Chondrocyte (in vitro differentiated cells): Measurements from ENCODE around the gene LPP. TPM values are rescaled to one million over a fixed set of nuclear protein-coding genes. Genes with fewer than 3 reads are reported as not detected.

Source experiments
- DNase-seq: peaks from one replicate; pipeline ENCODE4 v3.0.0; 2021; ENCODE audit warnings: mixed read lengths, low spot score
- H3K27ac Mint-ChIP-seq: one replicate; pipeline ENCODE4 v1.8.0; 2021; ENCODE audit warnings: mild to moderate bottlenecking, moderate library complexity, mixed read lengths; ENCODE audit not compliant: unreplicated experiment
- H3K27me3 Mint-ChIP-seq: 2 replicates; pipeline ENCODE4 v1.8.0; 2021; ENCODE audit warnings: low read depth, mixed read lengths
- H3K36me3 Mint-ChIP-seq: 2 replicates; pipeline ENCODE4 v1.8.0; 2021; ENCODE audit warnings: low read depth, mixed read lengths
- H3K4me1 Mint-ChIP-seq: 2 replicates; pipeline ENCODE4 v1.8.0; 2021; ENCODE audit warnings: low read depth, mild to moderate bottlenecking, mixed read lengths
- H3K4me3 Mint-ChIP-seq: one replicate; pipeline ENCODE4 v1.8.0; 2021; ENCODE audit warnings: mild to moderate bottlenecking, moderate library complexity, mixed read lengths; ENCODE audit not compliant: unreplicated experiment
- H3K9me3 Mint-ChIP-seq: 2 replicates; pipeline ENCODE4 v1.8.0; 2021; ENCODE audit warnings: low read depth, mixed read lengths
- CTCF ChIP-seq: fragments of 200-600 bp; sonication (generic); IDR thresholded peaks from 2 replicates; pipeline ENCODE4 v1.5.0; 2021; ENCODE audit warnings: antibody characterized with exemption, mild to moderate bottlenecking, moderate library complexity
- total RNA-seq: library from RNA; stranded (reverse); gene quantifications from 3 replicates; pipeline ENCODE4 v1.2.1, GENCODE V29; 2021

Gene LPP
- total RNA-seq, 1 donor from 2014 or later: 295 TPM

- Mint-ChIP-seq H3K36me3 (no peaks in the 10 kb centered on the region), H3K27me3 (no peaks in the 10 kb centered on the region), H3K4me3 (no peak overlapping the region), H3K27ac (no peak overlapping the region), H3K9me3 (no peaks in the 10 kb centered on the region), H3K4me1 (peaks cover 19% of the 10 kb centered on the region)
- no peak for DNase-seq
- TF ChIP-seq CTCF: no peak
These were observed 5.6 kb upstream of the LPP start for GRCh38 chr3:188148318-188148717.

GRCh38 chr3:188149587-188149986 is 4.4 kb upstream of the LPP start:
- TF ChIP-seq CTCF: no peak
- Mint-ChIP-seq H3K4me3 (no peak overlapping the region), H3K27me3 (no peaks in the 10 kb centered on the region), H3K36me3 (no peaks in the 10 kb centered on the region), H3K27ac (no peak overlapping the region), H3K4me1 (peaks cover 25% of the 10 kb centered on the region), H3K9me3 (no peaks in the 10 kb centered on the region)
- no peak for DNase-seq

- Mint-ChIP-seq H3K27me3 (no peaks in the 10 kb centered on the region), H3K4me1 (peaks cover 39% of the 10 kb centered on the region), H3K36me3 (no peaks in the 10 kb centered on the region), H3K27ac (no peak overlapping the region), H3K9me3 (no peaks in the 10 kb centered on the region), H3K4me3 (no peak overlapping the region)
- no peak for TF ChIP-seq CTCF
- no peak for DNase-seq
These were observed 3.0 kb upstream of the LPP start for GRCh38 chr3:188150982-188151381.

GRCh38 chr3:188151438-188151837 is 2.5 kb upstream of the LPP start:
- TF ChIP-seq CTCF: no peak
- H3K4me3 Mint-ChIP-seq: no peak overlapping the region
- H3K9me3 Mint-ChIP-seq: no peaks in the 10 kb centered on the region
- DNase-seq: no peak
- no peaks in the 10 kb centered on the region for H3K36me3 Mint-ChIP-seq
- H3K27me3 Mint-ChIP-seq: no peaks in the 10 kb centered on the region
- peaks cover 43% of the 10 kb centered on the region for H3K4me1 Mint-ChIP-seq
- no peak overlapping the region for H3K27ac Mint-ChIP-seq

GRCh38 chr3:188152660-188153436 is 1.1 kb upstream of the LPP start:
- no peaks in the 10 kb centered on the region for H3K9me3 Mint-ChIP-seq
- TF ChIP-seq CTCF: no peak
- H3K36me3 Mint-ChIP-seq: no peaks in the 10 kb centered on the region
- no peaks in the 10 kb centered on the region for H3K27me3 Mint-ChIP-seq
- peaks cover 56% of the 10 kb centered on the region for H3K4me1 Mint-ChIP-seq
- H3K27ac Mint-ChIP-seq: peak overlapping the region; percentile 100
- DNase-seq: no peak
- peak overlapping the region; percentile 98 for H3K4me3 Mint-ChIP-seq
